Medulla oblongata (tissue), 1 donor: ENCODE measurements around the gene TDP1.

Source experiments
- DNase-seq: peaks from one replicate; pipeline ENCODE4 v3.0.0-alpha.2; 2015; ENCODE audit errors: extremely low spot score

The TDP1 gene

DNA sequence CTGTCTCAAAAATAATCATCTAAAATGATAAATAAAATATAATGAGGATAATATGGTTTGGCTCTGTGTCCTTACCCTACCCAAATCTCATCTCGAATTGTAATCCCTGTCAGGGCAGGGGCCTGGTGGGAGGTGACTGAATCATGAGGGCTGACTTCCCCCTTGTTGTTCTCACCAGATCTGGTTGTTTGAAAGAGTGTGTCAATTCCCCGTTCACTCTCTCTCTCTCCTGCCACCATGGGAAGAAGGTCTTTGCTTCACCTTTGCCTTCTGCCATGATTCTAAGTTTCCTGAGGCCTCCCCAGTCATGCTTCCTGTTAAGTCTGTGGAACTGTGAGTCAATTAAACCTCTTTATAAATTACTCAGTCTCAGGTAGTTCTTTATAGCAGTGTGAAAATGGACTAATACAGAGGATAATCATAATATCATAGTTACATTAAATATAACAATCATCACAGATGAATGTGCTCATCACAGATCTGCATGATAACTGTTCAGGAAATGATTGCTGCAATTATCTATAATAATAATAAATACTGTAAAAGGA lies 13.8 kb upstream of the TDP1 start:
- no peak for DNase-seq

GRCh38 chr14:89947344-89947743 lies 8.4 kb upstream of the TDP1 start:
- no peak for DNase-seq

DNA sequence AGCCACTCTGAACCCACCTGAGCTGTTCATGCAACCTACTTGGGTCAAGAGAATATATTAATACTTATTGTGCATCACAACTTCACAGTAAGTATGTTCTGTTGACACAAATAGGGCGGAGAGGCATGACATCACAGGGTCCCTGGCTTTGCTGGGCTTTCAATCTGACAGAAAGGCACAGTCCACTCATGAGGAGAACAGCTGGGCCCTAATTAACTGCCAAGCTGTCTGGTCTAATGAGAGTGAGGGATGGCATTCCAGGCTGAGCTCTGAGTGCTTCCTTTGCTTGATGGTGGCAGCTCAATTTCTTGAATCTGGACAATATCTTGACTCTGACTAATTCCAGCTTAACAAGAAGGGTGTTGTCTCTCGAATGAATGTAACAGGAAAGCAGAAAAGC lies 3.2 kb upstream of the TDP1 start:
- no peak for DNase-seq

- DNase-seq: no peak
Observed at GRCh38 chr14:89953602-89954001, 2.1 kb upstream of the TDP1 start.

DNA sequence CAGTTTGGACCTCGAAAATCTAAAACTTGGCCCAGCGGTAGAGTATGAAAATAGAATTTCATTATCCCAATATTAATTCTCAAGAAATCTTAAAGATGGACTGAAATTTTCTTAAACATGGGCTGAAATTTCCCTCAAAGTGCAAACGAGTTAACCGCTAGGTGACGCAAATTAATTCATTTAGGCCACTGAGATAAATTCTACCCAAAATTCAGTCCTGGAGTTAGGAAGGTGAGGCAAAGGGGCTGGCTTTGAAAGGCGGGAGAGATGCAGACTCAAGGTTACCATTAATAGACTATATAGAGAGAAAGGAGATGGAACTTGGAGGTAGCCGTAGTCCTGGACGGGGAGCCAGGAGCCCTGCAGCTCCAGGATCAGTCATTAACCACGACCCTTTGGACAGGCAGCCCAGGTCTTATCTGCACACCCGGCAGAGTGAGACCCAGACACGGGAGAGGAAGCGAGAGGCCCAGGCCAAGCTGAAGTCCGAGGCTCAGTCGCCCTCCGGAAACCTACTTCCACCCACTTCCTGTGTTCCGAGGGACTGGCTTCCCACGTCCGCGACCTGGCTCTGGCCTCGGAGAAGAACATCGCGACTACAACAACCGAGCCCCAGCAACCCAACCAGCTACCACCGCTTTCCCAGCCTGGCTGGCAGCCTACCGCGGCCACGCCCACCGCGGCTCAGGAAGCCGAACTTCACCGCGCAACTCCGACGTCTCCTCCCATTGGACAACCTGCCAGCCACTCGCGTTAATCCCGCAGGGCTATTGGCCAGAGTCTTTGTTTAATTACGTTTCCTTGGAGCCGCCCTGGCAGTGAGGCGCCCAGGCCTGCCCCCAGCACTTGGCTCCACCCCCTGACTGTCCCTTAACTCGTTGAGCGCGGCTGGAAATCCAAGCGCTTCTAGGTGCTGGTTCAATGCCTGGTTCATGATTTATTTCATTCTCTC lies 1.4 kb upstream of the TDP1 start, which contains the start of gene EFCAB11:
Gene EFCAB11, minus strand, starts transcription at position 661 of the 952 bp plus-strand sequence. Its CDS starts 70 bp downstream, at position 591.
- DNase-seq: peak; percentile 99

DNA sequence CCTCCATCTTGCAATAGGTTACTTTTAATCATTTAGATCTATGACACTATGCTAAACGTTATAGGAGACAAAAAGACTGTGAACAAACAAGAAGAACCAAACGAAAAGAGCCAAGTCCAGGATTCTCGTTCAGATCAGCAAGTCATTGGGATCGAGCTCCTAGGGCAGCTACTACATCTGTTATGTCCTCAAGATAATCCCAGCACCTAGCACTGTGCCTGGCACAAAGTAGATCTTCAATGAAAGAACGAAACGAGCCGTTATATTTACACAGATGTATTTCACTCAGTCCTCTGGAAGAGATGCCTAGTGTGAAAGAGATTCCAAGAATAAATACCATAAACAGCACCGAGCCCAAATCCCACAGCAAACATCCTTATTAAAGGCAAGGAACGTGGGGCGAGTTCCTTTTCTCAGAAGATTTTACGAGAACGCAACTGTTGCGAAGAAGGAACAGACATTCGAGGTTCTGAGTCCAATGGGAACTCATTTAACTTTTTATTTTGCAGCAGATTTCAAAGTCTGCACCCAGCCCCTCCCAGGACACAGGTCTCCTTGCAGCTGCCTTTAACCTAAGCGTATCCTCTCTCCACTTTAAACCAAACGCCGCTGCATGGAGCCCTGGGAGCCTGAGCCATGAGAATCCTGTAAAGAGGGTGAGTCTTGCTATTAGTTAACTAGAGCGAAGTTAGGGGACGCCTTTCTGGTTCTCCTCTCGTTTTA lies 544 bp upstream of the TDP1 start:
- no peak for DNase-seq

DNA sequence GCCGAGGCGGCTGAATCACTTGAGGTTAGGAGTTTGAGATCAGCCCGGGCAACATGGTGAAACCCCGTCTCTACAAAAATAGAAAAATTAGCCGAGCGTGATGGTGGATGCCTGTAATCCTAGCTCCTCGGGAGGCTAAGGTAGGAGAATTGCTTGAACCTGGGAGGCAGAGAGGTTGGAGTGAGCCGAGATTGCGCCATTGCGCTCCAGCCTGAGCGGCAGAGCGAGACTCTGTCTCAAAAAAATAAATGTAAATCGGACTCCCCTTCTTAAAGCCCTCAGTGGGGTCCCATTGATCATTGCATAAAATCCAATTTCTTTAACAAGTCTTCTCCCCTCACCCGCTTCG lies 908 bp downstream of the TDP1 start:
- no peak for DNase-seq

DNA sequence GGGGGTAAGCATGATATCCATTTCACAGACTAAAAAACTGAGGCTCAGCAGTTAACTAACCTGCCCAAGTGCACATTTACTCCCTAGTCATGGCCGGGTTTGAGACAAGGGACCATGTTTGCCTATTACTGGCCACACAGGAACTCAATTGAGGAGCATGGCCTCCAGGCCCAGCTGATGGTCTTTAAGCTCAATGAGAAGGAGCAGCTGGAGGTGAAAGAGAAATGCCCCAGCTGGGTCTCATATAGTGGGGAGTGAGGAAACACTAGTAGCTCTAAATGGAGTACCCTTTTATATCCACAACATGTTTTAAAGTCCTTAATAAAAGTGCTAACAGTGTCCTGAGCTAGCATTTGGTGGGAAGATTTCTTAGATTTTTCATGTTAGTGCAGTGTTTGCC lies 1.6 kb downstream of the TDP1 start:
- no peak for DNase-seq

DNA sequence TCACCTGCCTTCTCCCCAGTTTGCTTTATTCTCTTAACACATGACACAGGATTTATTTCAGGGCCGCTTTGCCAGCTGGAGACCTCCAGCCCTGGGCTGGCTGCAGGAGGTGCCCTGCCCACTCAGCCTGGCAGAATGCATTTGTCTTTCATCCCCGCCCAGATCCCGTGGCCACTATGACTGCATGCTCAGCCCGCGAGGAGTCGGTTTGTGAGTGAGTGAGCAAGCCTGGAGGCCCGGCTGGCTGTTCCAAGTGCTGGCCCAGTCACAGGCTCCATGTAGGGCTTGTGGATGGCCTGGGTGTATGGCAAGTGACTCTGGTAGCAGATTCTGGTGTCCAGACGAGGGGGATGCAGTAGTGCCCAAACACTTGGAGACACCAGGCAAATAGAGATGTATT lies 2.1 kb downstream of the TDP1 start:
- peak; percentile 24 for DNase-seq

GRCh38 chr14:89958966-89959365 lies 3.2 kb downstream of the TDP1 start:
- DNase-seq: peak; percentile 28

- DNase-seq: no peak
Observed at GRCh38 chr14:89959853-89960445, 4.2 kb downstream of the TDP1 start.

- DNase-seq: no peak
Observed at GRCh38 chr14:89960914-89961313, 5.2 kb downstream of the TDP1 start.

- DNase-seq: no peak
Observed at GRCh38 chr14:89963288-89963978, 7.7 kb downstream of the TDP1 start.

GRCh38 chr14:89965839-89966238 lies 10.1 kb downstream of the TDP1 start:
- no peak for DNase-seq

DNA sequence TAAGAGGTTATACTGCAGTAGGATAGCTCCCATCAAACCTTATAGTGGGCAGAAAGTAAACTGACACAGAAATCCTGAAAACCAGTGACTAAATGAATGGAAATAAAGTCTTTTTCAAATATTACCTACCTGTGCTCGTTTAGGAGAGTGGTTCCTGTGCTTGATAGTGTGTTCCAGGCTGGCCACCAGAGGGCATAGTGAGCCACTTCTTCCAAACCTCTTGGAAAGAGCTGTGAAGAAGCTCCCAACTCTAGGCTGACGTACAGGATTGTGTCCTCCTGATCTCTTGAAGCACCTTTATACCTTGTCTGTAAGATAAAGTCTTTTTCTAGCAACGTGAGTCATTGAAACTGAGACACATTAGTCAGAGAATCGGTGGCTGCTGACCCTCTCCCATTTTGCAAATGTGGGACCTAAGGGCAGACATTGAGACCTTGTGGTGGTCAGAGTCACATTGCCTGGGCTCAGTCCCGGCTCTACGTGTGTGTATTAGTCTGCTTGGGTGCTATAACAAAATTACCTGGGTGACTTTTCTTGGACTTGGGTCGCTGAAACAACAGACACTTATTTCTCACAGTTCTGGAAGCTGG lies 17.6 kb downstream of the TDP1 start:
- DNase-seq: peak; percentile 87

DNA sequence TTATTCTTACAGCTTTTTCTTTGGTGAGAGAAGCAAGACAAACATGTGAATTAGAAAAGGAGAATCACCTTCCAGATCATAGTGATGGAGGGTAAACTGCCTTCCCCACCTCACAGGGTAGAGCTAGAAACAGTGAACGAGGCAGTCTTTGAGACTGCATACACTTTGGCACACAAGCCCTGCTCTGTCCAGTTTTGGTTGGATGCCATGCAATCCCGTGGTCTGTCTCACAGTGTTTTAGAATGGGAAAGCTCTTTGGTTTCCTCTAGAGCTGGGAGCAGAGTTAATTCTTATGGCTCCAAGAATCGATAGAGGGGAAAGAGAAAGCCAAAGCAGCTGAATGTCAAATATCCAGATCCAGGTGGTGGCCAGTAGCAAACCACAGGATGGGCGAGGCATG lies 21.9 kb downstream of the TDP1 start:
- DNase-seq: peak; percentile 89

GRCh38 chr14:89978656-89979055 lies 22.9 kb downstream of the TDP1 start:
- no peak for DNase-seq

GRCh38 chr14:89983375-89983774 lies 27.6 kb downstream of the TDP1 start:
- no peak for DNase-seq

DNA sequence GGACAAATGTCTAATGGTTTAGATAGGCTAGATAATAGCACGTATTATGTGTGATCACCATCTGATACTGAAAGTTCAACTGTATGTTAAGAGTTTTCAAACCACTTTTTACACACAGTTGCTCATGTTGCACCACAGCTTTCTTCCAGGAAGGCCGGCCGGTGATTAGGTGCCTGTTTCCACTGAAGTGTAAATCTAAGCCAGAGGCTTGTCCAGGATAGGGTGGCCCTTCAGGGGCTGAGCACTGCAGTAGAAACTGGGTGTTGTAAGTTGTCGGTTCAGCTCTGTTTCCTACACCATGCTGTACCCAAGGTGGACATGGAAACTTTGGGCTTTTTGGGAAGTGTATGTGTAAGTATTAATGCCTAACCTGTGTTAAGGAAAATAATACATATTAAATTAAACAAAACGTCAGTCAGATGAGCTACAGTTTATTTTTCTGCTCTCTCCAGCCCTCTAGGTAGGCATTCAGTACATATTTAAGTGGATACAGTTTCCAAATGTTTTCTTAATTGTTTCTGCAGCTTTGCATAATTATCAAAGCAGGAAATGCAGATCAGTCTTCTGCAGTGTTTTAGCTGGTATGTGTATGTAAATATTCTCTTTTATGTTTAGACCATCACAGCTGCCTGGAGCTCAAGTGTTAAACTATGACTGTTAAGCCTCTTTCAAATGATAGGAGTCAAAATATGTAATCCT lies 30.9 kb downstream of the TDP1 start:
- DNase-seq: no peak

DNA sequence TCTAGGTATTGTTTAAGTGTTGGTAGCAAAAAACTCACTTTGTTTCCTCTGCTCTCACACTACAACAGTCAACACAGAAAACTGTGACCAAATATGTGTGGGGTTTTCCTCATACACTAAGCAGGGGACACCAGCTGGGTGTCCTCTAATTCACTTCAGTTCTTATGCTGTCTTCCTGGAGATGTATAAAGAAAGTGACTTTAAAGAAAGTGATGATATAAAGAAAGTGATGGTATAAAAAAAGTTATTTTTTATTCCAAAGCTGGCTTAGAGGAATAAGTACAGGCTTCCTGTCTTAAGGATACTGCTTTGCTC lies 31.4 kb downstream of the TDP1 start:
- no peak for DNase-seq

- DNase-seq: no peak
Observed at GRCh38 chr14:89988787-89989186, 33.1 kb downstream of the TDP1 start.
